NCI-H226 (cell line): ENCODE results near the gene ZNF775.
"Not testable (repeated sequence)": the region's sequence is repeated elsewhere in the genome, so short reads cannot be mapped to it uniquely, and the experiment has no call there.

Experiments used
- DNase-seq: peaks from one replicate; pipeline ENCODE4 v3.0.0-alpha.2; 2015

Gene ZNF775

GRCh38 chr7:150383710-150384397 is 4.7 kb downstream of the ZNF775 start:
- no peak for DNase-seq

GRCh38 chr7:150384406-150385301 is 5.5 kb downstream of the ZNF775 start:
- DNase-seq: no peak

GRCh38 chr7:150385302-150385723 is 6.2 kb downstream of the ZNF775 start:
- no peak for DNase-seq

- not testable (repeated sequence) for DNase-seq
Observed at GRCh38 chr7:150385884-150386283, 6.8 kb downstream of the ZNF775 start.

GRCh38 chr7:150388306-150388705 is 9.2 kb downstream of the ZNF775 start:
- DNase-seq: no peak

- DNase-seq: no peak
Observed at GRCh38 chr7:150388709-150389531, 9.8 kb downstream of the ZNF775 start.

- DNase-seq: no peak
Observed at GRCh38 chr7:150389532-150389816, 10.3 kb downstream of the ZNF775 start.

GRCh38 chr7:150390205-150390604 is 11.1 kb downstream of the ZNF775 start:
- DNase-seq: no peak

GRCh38 chr7:150393325-150393724 is 14.2 kb downstream of the ZNF775 start:
- no peak for DNase-seq

GRCh38 chr7:150396426-150396825 is 17.3 kb downstream of the ZNF775 start:
- DNase-seq: no peak

GRCh38 chr7:150396851-150397260 is 17.7 kb downstream of the ZNF775 start:
- no peak for DNase-seq

- no peak for DNase-seq
Observed at GRCh38 chr7:150397346-150398107, 18.4 kb downstream of the ZNF775 start.

- DNase-seq: no peak
Observed at GRCh38 chr7:150398108-150398964, 19.2 kb downstream of the ZNF775 start.

GRCh38 chr7:150398965-150399320 is 19.8 kb downstream of the ZNF775 start:
- DNase-seq: no peak

GRCh38 chr7:150399421-150400007 is 20.4 kb downstream of the ZNF775 start:
- no peak for DNase-seq

- DNase-seq: peak; percentile 48
Observed at GRCh38 chr7:150400008-150400787, 21.1 kb downstream of the ZNF775 start.

GRCh38 chr7:150400788-150401423 is 21.8 kb downstream of the ZNF775 start:
- no peak for DNase-seq

GRCh38 chr7:150401424-150401790 is 22.3 kb downstream of the ZNF775 start:
- no peak for DNase-seq

- DNase-seq: no peak
Observed at GRCh38 chr7:150401861-150402631, 22.9 kb downstream of the ZNF775 start.
